PFSK-1 (cell line): ENCODE results near the gene REPS1.

ENCODE experiments used
- FOXP2 ChIP-seq: optimal IDR thresholded peaks from 2 replicates; pipeline ENCODE3; 2011; ENCODE audit warnings: borderline replicate concordance, control low read depth, inconsistent platforms; ENCODE audit not compliant: insufficient read depth; ENCODE audit errors: extremely low read length, extremely low read depth
- POLR2AphosphoS5 ChIP-seq: IDR thresholded peaks from 2 replicates; pipeline ENCODE4 v1.6.1; 2012; ENCODE audit warnings: low read depth, mild to moderate bottlenecking, control low read depth, low read length, moderate library complexity
- REST ChIP-seq, 2 experiments: IDR thresholded peaks; 2 replicates each; pipeline versions ENCODE4 v1.6.1 to v1.8.0; 2011 to 2012; ENCODE audit warnings: low read depth in 2 of 2, low read length in 2 of 2, control low read depth in 1 of 2, inconsistent platforms in 1 of 2, mild to moderate bottlenecking in 1 of 2, moderate library complexity in 1 of 2; ENCODE audit not compliant: insufficient read depth in 1 of 2
- SIN3A ChIP-seq: IDR thresholded peaks from 2 replicates; pipeline ENCODE4 v1.6.1; 2012; ENCODE audit warnings: mild to moderate bottlenecking, low read length, moderate library complexity, borderline replicate concordance; ENCODE audit not compliant: insufficient read depth
- TAF1 ChIP-seq: IDR thresholded peaks from 2 replicates; pipeline ENCODE4 v1.6.1; 2012; ENCODE audit warnings: low read length, control low read depth, borderline replicate concordance; ENCODE audit not compliant: insufficient read depth

The REPS1 gene

GRCh38 chr6:138955262-138955661 is 32.8 kb downstream of the REPS1 start:
- TF ChIP-seq FOXP2 (no peak), REST (IDR thresholded peaks at IDR 0.05; ENCODE audit: insufficient read depth in 1 of 2, low read depth in 2 of 2, low read length in 2 of 2) (no peak), TAF1 (no peak), POLR2AphosphoS5 (no peak), SIN3A (no peak)

- TF ChIP-seq TAF1 (no peak), FOXP2 (no peak), POLR2AphosphoS5 (no peak)
Measured at GRCh38 chr6:138953451-138953850, 34.6 kb downstream of the REPS1 start.

- TF ChIP-seq SIN3A, result no peak
- no peak for TF ChIP-seq FOXP2
- no peak for TF ChIP-seq REST (IDR thresholded peaks at IDR 0.05; ENCODE audit: insufficient read depth in 1 of 2, low read depth in 2 of 2, low read length in 2 of 2)
- TF ChIP-seq TAF1, result no peak
- no peak for TF ChIP-seq POLR2AphosphoS5
Measured at GRCh38 chr6:138948546-138949179, 39.4 kb downstream of the REPS1 start.

GRCh38 chr6:138948004-138948403 is 40.0 kb downstream of the REPS1 start:
- TF ChIP-seq TAF1, result no peak
- TF ChIP-seq FOXP2, result no peak
- no peak for TF ChIP-seq REST (IDR thresholded peaks at IDR 0.05; ENCODE audit: insufficient read depth in 1 of 2, low read depth in 2 of 2, low read length in 2 of 2)
- no peak for TF ChIP-seq SIN3A
- TF ChIP-seq POLR2AphosphoS5, result no peak

- no peak for TF ChIP-seq REST (IDR thresholded peaks at IDR 0.05; ENCODE audit: insufficient read depth in 1 of 2, low read depth in 2 of 2, low read length in 2 of 2)
- no peak for TF ChIP-seq SIN3A
- TF ChIP-seq TAF1, result no peak
- no peak for TF ChIP-seq POLR2AphosphoS5
- TF ChIP-seq FOXP2, result no peak
Measured at GRCh38 chr6:138945354-138945753, 42.7 kb downstream of the REPS1 start.
